Activated CD4-positive, alpha-beta T cell treated with anti-CD3 and anti-CD28 coated beads for 4 hours (primary cell): ENCODE measurements around the gene NOS1.
"Not testable (repeated sequence)": the region's sequence is repeated elsewhere in the genome, so short reads cannot be mapped to it uniquely, and the experiment has no call there.

Source experiments
- DNase-seq, 2 donors: peaks; one replicate each; pipeline ENCODE4 v3.0.0-alpha.2; 2020

The NOS1 gene

DNA sequence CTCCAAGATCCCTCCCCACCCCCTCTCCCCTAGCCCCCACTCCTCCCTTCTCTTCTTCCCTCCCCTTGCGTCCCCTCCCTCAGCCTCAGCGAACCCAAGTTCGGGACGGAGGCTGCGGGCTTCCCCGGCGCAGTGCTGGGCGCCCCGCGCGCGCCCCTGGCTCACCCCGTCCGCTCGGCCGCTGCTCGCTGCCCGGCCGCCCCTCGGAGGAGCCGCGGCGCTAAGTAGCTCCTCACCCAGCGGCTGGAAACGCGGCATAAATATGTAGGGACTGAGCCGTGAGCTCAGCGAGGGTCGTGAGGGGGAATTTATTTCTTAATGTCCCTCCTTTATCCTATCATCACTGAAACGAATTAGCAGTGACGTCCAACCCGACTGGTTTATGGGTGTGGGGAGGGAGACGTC is at the start of gene NOS1:
Gene NOS1, minus strand, starts transcription at position 280 of the 405 bp plus-strand sequence. CDS start 30,557 bp downstream, outside the sequence.
- DNase-seq: no peak

GRCh38 chr12:117409286-117409685 is 47.9 kb upstream of the NOS1 start:
- no peak for DNase-seq

DNA sequence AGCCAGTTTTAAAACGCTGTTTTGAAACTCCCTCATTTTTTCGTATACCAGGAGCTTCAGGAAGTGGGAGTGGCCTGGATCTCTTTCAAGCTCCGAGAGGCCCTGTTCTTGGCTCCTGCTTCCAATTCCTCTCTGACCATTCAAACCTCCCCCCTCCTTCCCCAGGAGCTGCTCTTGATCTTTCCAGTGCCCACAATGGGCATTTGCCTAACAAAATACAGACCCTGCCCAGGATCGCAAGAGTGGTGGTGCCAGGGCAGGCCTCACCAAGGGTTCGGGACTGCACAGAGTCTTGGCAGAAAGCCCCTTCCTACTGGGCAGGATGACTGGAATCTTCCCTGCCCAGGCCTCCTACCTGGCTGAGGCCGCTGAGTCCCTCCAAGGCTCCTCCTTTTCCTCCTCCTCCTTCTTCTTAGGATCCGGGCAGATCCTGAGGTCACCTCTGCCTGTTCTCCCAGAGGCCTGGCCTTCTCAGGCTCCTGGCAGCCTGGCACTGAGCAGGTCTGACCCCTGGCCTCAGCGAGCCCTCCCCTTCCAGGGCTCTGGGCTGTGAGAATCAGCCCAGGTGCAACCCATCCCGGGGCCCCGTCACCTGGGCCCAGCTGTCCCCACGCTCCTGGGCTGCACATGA is 46.9 kb upstream of the NOS1 start:
- no peak for DNase-seq

DNA sequence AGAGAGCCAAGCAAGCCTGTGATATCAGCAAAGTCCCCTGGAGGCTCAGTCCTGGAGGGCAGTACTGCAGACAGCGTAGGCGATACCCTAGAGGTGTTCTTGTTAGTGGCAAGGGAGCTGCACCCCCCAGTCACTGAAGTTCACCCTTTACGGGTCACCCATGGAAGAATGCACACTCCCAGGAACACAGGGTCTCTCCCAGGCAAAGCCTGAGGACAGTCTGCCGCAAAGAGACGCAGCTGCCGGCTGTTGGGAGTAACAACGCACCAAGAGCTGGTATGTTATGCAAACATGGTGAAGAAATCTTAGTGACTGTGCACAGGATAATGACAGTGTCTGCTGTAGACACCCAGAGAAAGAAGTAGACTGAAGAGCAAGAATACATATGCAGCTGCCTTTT is 43.5 kb upstream of the NOS1 start:
- DNase-seq: no peak

- no peak for DNase-seq
These were observed 42.9 kb upstream of the NOS1 start for GRCh38 chr12:117404203-117404853.

- no peak for DNase-seq
These were observed 42.2 kb upstream of the NOS1 start for GRCh38 chr12:117403586-117404139.

GRCh38 chr12:117402363-117402762 is 40.9 kb upstream of the NOS1 start:
- DNase-seq: no peak

DNA sequence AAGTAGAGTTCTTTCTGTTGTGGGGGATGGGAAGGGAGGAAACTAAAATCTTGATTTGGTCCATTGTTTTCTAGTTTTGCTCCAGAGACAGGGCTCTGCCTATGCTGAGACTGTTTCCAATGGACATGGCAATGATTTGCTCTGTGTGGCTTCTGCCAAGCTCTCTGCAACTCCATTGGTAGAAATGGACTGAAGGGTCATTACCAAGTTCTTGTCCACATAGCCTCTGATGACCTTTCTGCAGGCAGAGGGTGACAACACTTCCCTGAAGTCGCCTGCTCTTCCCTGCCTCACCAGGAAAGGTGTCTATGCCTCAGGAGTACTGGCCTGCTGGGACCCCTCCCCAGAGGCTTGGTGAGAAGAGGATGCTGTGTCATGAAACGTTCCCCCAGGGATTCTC is 39.5 kb upstream of the NOS1 start:
- no peak for DNase-seq

GRCh38 chr12:117398482-117398881 is 37.1 kb upstream of the NOS1 start:
- DNase-seq: not testable (repeated sequence)

DNA sequence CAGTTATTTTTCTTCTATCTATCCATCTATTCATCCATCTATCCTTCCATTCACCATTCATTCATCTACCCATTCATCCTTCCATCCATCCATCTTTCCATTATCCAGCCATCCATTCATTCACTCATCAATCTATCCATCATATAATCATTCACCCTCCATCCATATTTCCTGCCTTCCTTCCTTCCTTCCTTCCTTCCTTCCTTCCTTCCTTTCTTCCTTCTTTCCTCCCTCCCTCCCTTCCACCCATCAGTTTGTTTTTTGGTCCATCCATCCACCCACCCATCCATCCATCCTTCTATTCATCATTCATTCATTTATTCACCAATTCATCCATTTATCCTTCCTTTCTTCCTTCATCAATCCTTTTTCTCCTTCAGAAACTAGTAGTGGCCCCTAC is 34.3 kb upstream of the NOS1 start:
- no peak for DNase-seq

DNA sequence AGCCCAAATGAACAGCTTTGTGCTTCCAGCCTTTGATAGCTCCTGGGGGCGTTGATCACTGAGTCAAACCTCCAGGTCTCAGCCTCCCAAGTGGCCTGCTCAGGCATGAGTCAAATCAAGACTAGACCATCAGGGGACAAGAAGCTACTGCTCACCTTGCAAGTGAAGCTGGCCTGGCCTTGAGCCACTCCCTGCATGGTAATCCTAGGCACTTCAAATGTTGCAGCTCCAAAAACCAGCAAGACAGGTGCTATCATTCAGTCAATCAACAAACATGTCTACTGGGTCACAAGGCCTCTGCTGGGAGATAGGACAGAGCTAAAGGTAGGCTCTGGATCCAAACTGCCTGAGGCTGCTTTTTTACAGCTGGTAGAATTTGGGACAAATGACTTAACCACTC is 33.1 kb upstream of the NOS1 start:
- DNase-seq: no peak

DNA sequence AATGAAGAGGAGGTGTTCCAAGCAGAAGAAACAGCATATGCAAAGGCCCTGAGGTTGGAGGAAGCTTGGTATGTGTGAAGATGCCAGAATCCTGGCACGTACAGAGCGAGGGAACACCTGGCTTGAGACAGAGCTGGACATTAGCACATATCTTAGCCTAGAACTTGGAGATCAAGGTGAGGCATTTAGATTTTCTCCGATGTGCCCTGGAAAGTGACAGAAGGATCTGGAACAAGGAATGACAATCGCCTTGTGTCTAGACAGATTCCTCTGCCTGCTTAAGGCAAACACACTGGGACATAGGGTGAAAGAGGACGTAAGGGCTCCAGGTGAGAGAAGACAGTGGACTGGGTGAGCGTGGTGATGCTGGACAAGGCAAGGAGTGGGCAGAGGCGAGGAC is 32.2 kb upstream of the NOS1 start:
- DNase-seq: no peak

- DNase-seq: no peak
These were observed 29.4 kb upstream of the NOS1 start for GRCh38 chr12:117390866-117391265.

DNA sequence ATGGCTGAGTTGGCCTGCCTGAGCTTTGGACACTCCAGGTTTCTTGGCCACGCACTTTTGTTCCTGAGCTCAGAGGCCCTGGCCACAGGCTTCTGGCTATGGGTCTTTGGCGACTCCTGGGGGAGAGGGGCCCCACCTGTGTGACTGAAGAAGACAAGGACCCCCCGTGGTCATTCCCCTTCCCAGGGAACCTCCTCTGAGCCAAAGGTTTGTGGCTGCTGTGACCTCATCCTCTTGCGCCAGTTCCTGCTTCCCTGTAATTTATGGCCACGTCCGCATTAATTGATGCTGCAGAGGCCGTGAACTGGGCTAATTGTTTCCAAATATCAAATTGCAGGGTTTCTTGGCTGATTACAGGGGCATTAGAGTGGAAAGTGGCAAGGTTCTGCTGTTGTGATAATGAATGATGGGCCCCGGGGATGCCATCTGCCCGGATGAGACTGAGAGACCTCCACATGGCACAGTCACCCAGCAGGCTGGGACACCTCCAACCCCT is 27.6 kb upstream of the NOS1 start:
- no peak for DNase-seq

- no peak for DNase-seq
These were observed 26.4 kb upstream of the NOS1 start for GRCh38 chr12:117387832-117388231.

GRCh38 chr12:117384735-117385134 is 23.3 kb upstream of the NOS1 start:
- DNase-seq: no peak

DNA sequence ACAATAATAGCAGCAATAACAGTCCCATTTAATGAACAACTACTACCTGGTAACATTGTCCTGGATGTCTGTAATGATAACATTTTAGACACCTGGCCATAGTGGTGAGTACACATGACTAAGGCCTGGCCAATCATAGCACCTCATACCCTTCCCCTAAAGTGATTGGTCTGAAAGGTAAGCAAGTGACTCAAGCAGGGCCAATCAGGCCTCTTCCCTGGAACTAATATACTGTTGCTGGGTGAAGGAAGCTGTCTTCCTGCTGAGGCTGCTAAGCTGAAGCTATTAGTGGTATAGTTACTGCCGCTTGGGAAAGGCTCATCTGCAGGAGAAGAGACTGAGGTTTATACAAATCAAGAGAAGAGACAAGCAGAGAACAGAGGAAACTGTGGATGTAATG is 18.7 kb upstream of the NOS1 start:
- no peak for DNase-seq

- no peak for DNase-seq
These were observed 16.3 kb upstream of the NOS1 start for GRCh38 chr12:117377758-117378157.

DNA sequence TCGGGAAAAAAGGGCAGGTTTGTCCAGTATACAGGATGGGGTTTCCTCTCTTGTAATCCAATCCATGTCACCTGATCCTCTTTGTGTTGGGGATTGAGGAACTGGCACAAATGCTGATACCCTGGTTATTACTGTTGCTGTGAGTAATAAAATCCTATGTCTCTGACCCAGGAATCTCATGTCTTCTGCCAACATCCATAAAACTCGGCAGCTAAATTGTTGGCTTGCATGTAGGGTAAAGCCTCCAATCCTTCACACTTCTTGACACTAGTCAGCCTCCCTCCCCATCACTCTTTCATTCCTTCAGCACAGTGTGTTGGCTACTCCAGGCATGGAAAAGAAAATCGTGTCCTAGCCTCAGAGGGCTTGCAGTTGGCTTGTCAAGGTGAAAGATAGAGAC is 9.2 kb upstream of the NOS1 start:
- DNase-seq: no peak

- DNase-seq: not testable (repeated sequence)
These were observed 8.6 kb upstream of the NOS1 start for GRCh38 chr12:117370000-117370399.

DNA sequence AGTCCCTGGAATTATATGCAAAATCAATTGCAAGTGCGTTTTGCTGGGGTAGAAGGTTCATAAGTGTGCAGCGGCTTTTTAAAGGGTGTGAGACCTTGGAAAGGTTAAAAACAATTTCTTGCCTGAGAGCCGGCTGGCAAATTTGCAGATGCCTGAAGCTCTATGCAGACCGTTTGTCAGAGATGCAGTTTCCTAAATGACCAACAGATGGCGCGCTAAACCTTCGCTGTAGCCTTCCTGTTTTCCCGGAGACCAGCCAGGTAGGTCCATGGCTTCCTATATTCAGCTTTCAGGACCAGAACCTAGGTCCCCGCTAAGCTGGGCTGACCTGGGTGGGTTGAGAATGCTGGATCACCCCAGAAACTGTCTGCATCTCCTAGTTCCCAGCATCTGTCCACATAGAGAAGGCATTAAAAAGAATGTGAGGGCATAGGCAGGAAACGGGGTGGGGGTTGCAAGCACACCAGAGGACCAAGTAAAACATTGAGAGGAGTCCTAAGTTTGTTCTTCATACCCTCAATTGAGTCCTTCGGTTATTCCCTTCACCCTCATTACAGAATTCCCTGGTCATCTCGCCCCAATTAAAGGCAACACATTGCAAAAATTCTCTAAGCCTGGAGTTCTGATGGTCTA is 5.7 kb upstream of the NOS1 start:
- DNase-seq: peak in 1 of 2 donors; percentile 20

GRCh38 chr12:117365049-117365616 is 3.7 kb upstream of the NOS1 start:
- DNase-seq: no peak

DNA sequence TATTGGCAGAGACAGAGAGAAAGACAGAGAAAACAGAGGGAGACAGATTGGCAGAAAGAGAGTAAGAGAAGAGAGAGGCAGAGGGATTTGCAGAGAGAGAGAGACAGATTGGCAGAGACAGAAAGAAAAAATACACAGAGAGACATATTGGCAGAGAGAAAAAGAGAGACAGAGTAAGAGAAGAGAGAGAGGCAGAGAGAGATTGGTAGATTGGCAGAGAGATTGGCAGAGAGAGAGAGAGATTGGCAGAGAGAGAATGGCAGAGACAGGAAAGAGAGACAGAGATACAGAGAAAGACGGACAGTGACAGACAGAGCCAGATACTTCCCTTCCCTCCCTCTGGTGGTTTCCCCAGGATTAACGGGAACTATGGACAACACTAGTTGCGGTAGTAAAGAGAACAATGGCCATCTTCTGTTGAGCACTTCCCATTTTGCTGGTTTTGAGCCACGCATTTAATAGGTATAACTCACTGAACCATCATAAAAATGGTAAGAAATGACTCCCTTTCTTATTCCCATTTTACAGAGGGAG is 2.6 kb upstream of the NOS1 start:
- DNase-seq: no peak
